ENCODE measurements around the gene PRPH.

PRPH gene

GRCh38 chr12:49347311-49348193, 52.6 kb downstream of the PRPH start:
- peak; percentile 81 for DNase-seq

Data from CD4-positive, alpha-beta T cell treated with Interleukin-21 for 1 hour (primary cell).